Transverse colon (tissue), 4 donors: ENCODE measurements around the gene RNF11.

Experiments
- CTCF ChIP-seq, 5 experiments: fragments of 200-600 bp in 3 of 5; fragments of 450-650 bp in 2 of 5; sonication (generic) in 3 of 5; IDR thresholded peaks; 1 replicate in 2 of 5; 2 replicates in 3 of 5; pipeline ENCODE4 v1.5.1; 2016 to 2017; ENCODE audit warnings: antibody characterized with exemption in 5 of 5, inconsistent platforms in 3 of 5, mild to moderate bottlenecking in 2 of 5, moderate library complexity in 1 of 5
- EP300 ChIP-seq: sonication (generic); formaldehyde crosslinking; IDR thresholded peaks from one replicate; pipeline ENCODE4 v1.6.1; 2017; ENCODE audit warnings: antibody characterized with exemption, low read depth
- POLR2A ChIP-seq: fragments of 450-650 bp; IDR thresholded peaks from one replicate; pipeline ENCODE4 v1.6.1; 2016; ENCODE audit warnings: antibody characterized with exemption, mild to moderate bottlenecking, moderate library complexity
- POLR2AphosphoS5 ChIP-seq, 3 donors: sonication (generic); formaldehyde crosslinking; IDR thresholded peaks; one replicate each; pipeline ENCODE4 v1.6.1; 2016; ENCODE audit warnings: antibody characterized with exemption in 3 of 3

GRCh38 chr1:51290489-51290847, 54.4 kb downstream of the RNF11 start:
- TF ChIP-seq POLR2A (no peak), CTCF (IDR thresholded peaks at IDR 0.05) (no peak), EP300 (no peak), POLR2AphosphoS5 (IDR thresholded peaks at IDR 0.05) (no peak)
